ENCODE measurements around the gene TFPI. TPM values are rescaled to one million over a fixed set of nuclear protein-coding genes. Genes with fewer than 3 reads are reported as not detected.

TFPI gene
- total and polyA plus RNA-seq, 2 of the 8 experiments (the other 6 are each of a cell fraction or from before 2014, with no cell fraction given), result 2.0 to 7.1 TPM

GRCh38 chr2:187486241-187486640 lies 68.0 kb downstream of the TFPI start:
- H3K9ac ChIP-seq (replicated peaks in 1 of 4; ENCODE audit: extremely low read depth in 1 of 4, low read depth in 3 of 4, low read length in 3 of 4), result no peak overlapping the region
- H2BK12ac ChIP-seq (ENCODE audit: low read depth, low read length), result no peak overlapping the region
- no peak for DNase-seq (ENCODE audit: low read depth in 1 of 2, low spot score in 2 of 2)
- H2BK20ac ChIP-seq (ENCODE audit: low read length), result no peak overlapping the region
- H2AFZ ChIP-seq (ENCODE audit: low read length), result no peak overlapping the region
- no peak overlapping the region for H3K23ac ChIP-seq (ENCODE audit: insufficient read length)
- H4K20me1 ChIP-seq (replicated peaks in 1 of 2; ENCODE audit: control insufficient read depth in 1 of 2, insufficient read depth in 2 of 2, low read length in 2 of 2), result no peaks in the 10 kb centered on the region
- no peak overlapping the region for H2BK5ac ChIP-seq (ENCODE audit: low read depth, low read length)
- H3K4me2 ChIP-seq (ENCODE audit: insufficient read depth in 1 of 2, low read depth in 2 of 2, low read length in 2 of 2), result no peak overlapping the region
- H3K4me3 ChIP-seq (ENCODE audit: extremely low read depth in 1 of 4, insufficient read depth in 2 of 4, low read depth in 3 of 4, low read length in 4 of 4), result no peak overlapping the region
- H3K14ac ChIP-seq (ENCODE audit: insufficient read length), result no peak overlapping the region
- H3K36me3 ChIP-seq (ENCODE audit: control insufficient read depth in 2 of 4, insufficient read depth in 4 of 4, low read length in 3 of 4), result no peaks in the 10 kb centered on the region
- H4K5ac ChIP-seq (ENCODE audit: insufficient read length, low read depth, low read length), result no peak overlapping the region
- no peak overlapping the region for H2BK120ac ChIP-seq (replicated peaks; ENCODE audit: low read depth, low read length)
- no peaks in the 10 kb centered on the region; the same call in 1 of the 2 replicates for H3K23me2 ChIP-seq (ENCODE audit: low read depth, low read length)
- no peaks in the 10 kb centered on the region for H3K79me1 ChIP-seq (ENCODE audit: low read depth, low read length)
- H3K4ac ChIP-seq (replicated peaks; ENCODE audit: insufficient read length, low read depth, low read length), result no peak overlapping the region
- no peak overlapping the region for H3K56ac ChIP-seq (replicated peaks; ENCODE audit: insufficient read length, low read depth, low read length)
- no peaks in the 10 kb centered on the region for H3K4me1 ChIP-seq (replicated peaks in 1 of 4; ENCODE audit: control insufficient read depth in 3 of 4, insufficient read depth in 4 of 4, low read length in 3 of 4)
- H2BK15ac ChIP-seq (ENCODE audit: low read length), result no peak overlapping the region
- FAIRE-seq, result no peak
- H4K91ac ChIP-seq (replicated peaks; ENCODE audit: insufficient read length, low read length), result no peak overlapping the region
- H3K79me2 ChIP-seq (ENCODE audit: control insufficient read depth in 1 of 2, insufficient read depth in 2 of 2, low read length in 2 of 2), result no peaks in the 10 kb centered on the region
- ChIA-PET CTCF (ENCODE audit: partially characterized antibody) (interaction anchor here (0.6 kb wide), 1 partner anchor 14 kb away, joined by 4 read pairs; no protein-coding TSS in a partner anchor), POLR2A (ENCODE audit: partially characterized antibody) (no interaction called here)
- H3K18ac ChIP-seq (ENCODE audit: extremely low read depth, low read length), result no peak overlapping the region
- H3K27ac ChIP-seq (ENCODE audit: low read depth, low read length), result no peak overlapping the region
- no peaks in the 10 kb centered on the region for H3K27me3 ChIP-seq (replicated peaks in 1 of 4; ENCODE audit: control insufficient read depth in 3 of 4, extremely low read depth in 1 of 4, insufficient read depth in 3 of 4, low read length in 3 of 4)
- no peaks in the 10 kb centered on the region for H3K9me3 ChIP-seq (ENCODE audit: insufficient read depth in 2 of 2, low read depth in 1 of 2, low read length in 1 of 2)
- no peak overlapping the region for H2AK5ac ChIP-seq (ENCODE audit: low read depth, low read length)
- no peak overlapping the region for H4K8ac ChIP-seq (ENCODE audit: extremely low read depth, insufficient read depth, low read length)
- TF ChIP-seq RBBP5 (IDR thresholded peaks at IDR 0.05; ENCODE audit: borderline replicate concordance, low read depth, low read length), result no peak
- no peak for TF ChIP-seq TEAD4 (IDR thresholded peaks at IDR 0.05; ENCODE audit: low read depth, low read length)
- TF ChIP-seq MAX (IDR thresholded peaks at IDR 0.05), result no peak
- TF ChIP-seq CREB1 (IDR thresholded peaks at IDR 0.05), result no peak
- no peak for TF ChIP-seq SP1 (IDR thresholded peaks at IDR 0.05; ENCODE audit: low read depth, low read length)
- TF ChIP-seq FOSL1 (IDR thresholded peaks at IDR 0.05; ENCODE audit: insufficient read depth, low read depth, low read length), result no peak
- no peak for TF ChIP-seq SUZ12 (IDR thresholded peaks at IDR 0.05; ENCODE audit: low read length)
- no peak for TF ChIP-seq NRF1 (IDR thresholded peaks at IDR 0.05; ENCODE audit: low read depth, low read length)
- TF ChIP-seq NANOG (IDR thresholded peaks at IDR 0.05; ENCODE audit: insufficient read depth, low read depth, low read length, poor library complexity, severe bottlenecking), result no peak
- TF ChIP-seq HDAC6 (IDR thresholded peaks at IDR 0.05; ENCODE audit: low read depth, low read length), result no peak
- TF ChIP-seq YY1 (IDR thresholded peaks at IDR 0.05; ENCODE audit: low read depth, low read length), result no peak
- TF ChIP-seq SP4 (IDR thresholded peaks at IDR 0.05; ENCODE audit: low read length), result no peak
- TF ChIP-seq CHD1 (IDR thresholded peaks at IDR 0.05; ENCODE audit: low read depth, low read length), result no peak
- no peak for TF ChIP-seq POLR2AphosphoS5 (IDR thresholded peaks at IDR 0.05; ENCODE audit: low read depth, low read length)
- TF ChIP-seq SIX5 (IDR thresholded peaks at IDR 0.05; ENCODE audit: low read depth, low read length), result no peak
- TF ChIP-seq BACH1 (IDR thresholded peaks at IDR 0.05; ENCODE audit: low read length), result no peak
- TF ChIP-seq HDAC2 (IDR thresholded peaks at IDR 0.05; ENCODE audit: borderline replicate concordance in 1 of 2, low read depth in 2 of 2, low read length in 2 of 2), result no peak
